Activated CD8-positive, alpha-beta memory T cell treated with anti-CD3 and anti-CD28 coated beads, Interleukin-2, amount 50 U/mL, for 24 hours (primary cell): ENCODE data around the gene PARP11.

Experiments used
- DNase-seq: peaks from one replicate; pipeline ENCODE4 v3.0.0-alpha.2; 2020; ENCODE audit errors: extremely low read depth

The PARP11 gene

GRCh38 chr12:3770891-3771290 is 102.3 kb downstream of the PARP11 start:
- no peak for DNase-seq

DNA sequence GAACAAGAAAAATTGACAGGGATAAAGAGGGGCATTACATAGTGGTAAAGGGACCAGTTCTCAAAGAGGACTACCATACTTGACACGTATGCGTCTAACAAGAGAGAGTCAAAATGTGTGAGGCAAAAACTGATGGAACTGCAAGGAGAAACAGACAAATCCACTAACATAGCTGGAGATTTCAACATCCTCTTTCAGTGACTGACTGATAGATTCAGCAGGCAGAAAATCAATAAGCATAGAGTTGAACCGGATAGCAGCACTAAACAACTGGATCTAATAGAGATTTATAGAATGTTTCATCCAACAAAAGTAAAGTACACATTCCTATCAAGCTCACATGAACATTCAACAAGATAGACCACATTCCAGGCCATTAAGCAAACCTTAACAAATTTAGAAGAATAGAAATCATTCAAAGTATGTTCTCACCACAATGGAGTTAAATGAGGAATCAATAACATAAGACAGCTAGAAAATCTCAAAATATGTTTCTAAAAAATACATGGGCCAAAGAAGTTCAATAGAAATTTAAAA is 104.2 kb downstream of the PARP11 start:
- DNase-seq: no peak

DNA sequence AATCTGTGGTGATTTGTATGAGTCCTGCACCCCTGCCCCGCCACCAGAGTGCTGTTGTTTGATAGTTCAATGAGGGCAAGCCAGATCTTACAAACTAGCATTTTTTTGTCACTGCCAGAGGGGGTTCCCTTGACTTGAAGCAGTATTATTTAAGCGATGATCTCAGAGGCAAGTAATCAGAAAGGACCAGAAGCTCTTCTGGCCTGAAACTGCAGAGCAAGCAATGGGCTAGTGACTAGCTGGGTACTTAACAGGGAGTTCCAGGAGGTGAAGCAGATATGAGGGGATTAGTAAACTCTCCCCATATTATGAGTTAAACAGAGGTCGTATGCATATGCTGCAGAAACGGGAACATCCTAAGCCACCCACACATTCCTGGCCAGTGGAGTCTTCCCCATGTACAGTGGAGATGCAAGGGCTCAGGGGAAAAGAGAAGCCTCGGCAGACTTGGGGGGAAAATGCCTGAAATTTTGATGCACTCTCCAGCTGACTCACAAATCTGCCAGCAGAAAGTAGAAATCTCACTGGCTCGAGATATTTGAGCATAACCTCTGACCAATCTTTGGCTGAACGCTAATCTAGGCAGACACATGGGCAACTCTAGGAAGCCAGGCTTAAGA is 112.0 kb downstream of the PARP11 start:
- no peak for DNase-seq

GRCh38 chr12:3759878-3760277 is 113.3 kb downstream of the PARP11 start:
- no peak for DNase-seq
